Loucy (cell line): ENCODE measurements around the gene PEX19.

Experiments used
- H2AFZ ChIP-seq: fragments of 200-600 bp; sonication (generic); 2 replicates; pipeline ENCODE4 v1.6.0; 2016; ENCODE audit warnings: antibody characterized with exemption, mild to moderate bottlenecking, low read length, moderate library complexity
- H3F3A ChIP-seq: fragments of 200-600 bp; 2 replicates; pipeline ENCODE4 v1.6.0; 2016; ENCODE audit warnings: antibody characterized with exemption, low read depth, mild to moderate bottlenecking
- H3K27me3 ChIP-seq: fragments of 200-600 bp; sonication (generic); 2 replicates; pipeline ENCODE4 v1.6.1; 2014; ENCODE audit warnings: low read length, mild to moderate bottlenecking; ENCODE audit not compliant: insufficient read depth, poor library complexity, severe bottlenecking
- H3K36me3 ChIP-seq: fragments of 200-600 bp; sonication (generic); 2 replicates; pipeline ENCODE4 v1.6.1; 2016; ENCODE audit warnings: low read length; ENCODE audit not compliant: insufficient read depth
- H3K4me1 ChIP-seq: fragments of 200-600 bp; sonication (generic); 2 replicates; pipeline ENCODE4 v1.5.1; 2014; ENCODE audit warnings: low read length, mild to moderate bottlenecking; ENCODE audit not compliant: insufficient read depth, poor library complexity, severe bottlenecking
- H3K4me2 ChIP-seq: fragments of 200-600 bp; sonication (generic); 2 replicates; pipeline ENCODE4 v1.6.0; 2014; ENCODE audit warnings: antibody characterized with exemption, low read length, low read depth, mild to moderate bottlenecking; ENCODE audit not compliant: poor library complexity, severe bottlenecking
- H3K4me3 ChIP-seq: fragments of 200-600 bp; sonication (generic); 2 replicates; pipeline ENCODE4 v1.5.1; 2014; ENCODE audit warnings: low read length, mild to moderate bottlenecking, mixed read lengths; ENCODE audit not compliant: poor library complexity, severe bottlenecking
- H3K79me2 ChIP-seq: fragments of 200-600 bp; sonication (generic); 2 replicates; pipeline ENCODE4 v1.6.1; 2014; ENCODE audit warnings: low read length; ENCODE audit not compliant: insufficient read depth
- H3K9ac ChIP-seq: fragments of 200-600 bp; sonication (generic); 2 replicates; pipeline ENCODE4 v1.6.0; 2014; ENCODE audit warnings: mild to moderate bottlenecking, low read depth, low read length, moderate library complexity; ENCODE audit not compliant: poor library complexity, severe bottlenecking
- H3K9me2 ChIP-seq: fragments of 200-600 bp; sonication (generic); replicated peaks from 2 replicates; pipeline ENCODE4 v1.6.1; 2016; ENCODE audit warnings: low read depth, low read length, mixed read lengths
- H3K9me3 ChIP-seq: fragments of 200-600 bp; sonication (generic); 2 replicates; pipeline ENCODE4 v1.6.1; 2014; ENCODE audit warnings: mild to moderate bottlenecking, antibody characterized with exemption, low read length, low read depth; ENCODE audit not compliant: insufficient read depth
- H4K20me1 ChIP-seq: fragments of 200-600 bp; sonication (generic); 2 replicates; pipeline ENCODE4 v1.6.0; 2014; ENCODE audit warnings: antibody characterized with exemption, low read length, mild to moderate bottlenecking; ENCODE audit not compliant: insufficient read depth, poor library complexity, severe bottlenecking
- EZH2phosphoT487 ChIP-seq: fragments of 200-600 bp; IDR thresholded peaks from 2 replicates; pipeline ENCODE4 v1.6.1; 2018; ENCODE audit warnings: antibody characterized with exemption, mild to moderate bottlenecking, moderate library complexity, borderline replicate concordance
- TF ChIP-seq, protein P1 (sequence below): fragments of 200-600 bp; sonication (generic); conservative IDR thresholded peaks from 2 replicates; pipeline ENCODE4 v1.5.1; 2014; ENCODE audit warnings: mild to moderate bottlenecking, antibody characterized with exemption, low read length

PEX19 gene

GRCh38 chr1:160300173-160300572, 15.2 kb upstream of the PEX19 start:
- Histone ChIP-seq H3K4me3 (no peak overlapping the region), H3K79me2 (no peaks in the 10 kb centered on the region), H3K9me3 (no peaks in the 10 kb centered on the region), H3K9ac (no peak overlapping the region), H3K27me3 (no peaks in the 10 kb centered on the region), H3F3A (no peaks in the 10 kb centered on the region), H3K4me2 (no peak overlapping the region), H3K36me3 (peaks cover 80% of the 10 kb centered on the region), H2AFZ (no peak overlapping the region), H3K9me2 (no peaks in the 10 kb centered on the region), H3K4me1 (no peaks in the 10 kb centered on the region), H4K20me1 (no peaks in the 10 kb centered on the region)
- TF ChIP-seq, protein P1, sequence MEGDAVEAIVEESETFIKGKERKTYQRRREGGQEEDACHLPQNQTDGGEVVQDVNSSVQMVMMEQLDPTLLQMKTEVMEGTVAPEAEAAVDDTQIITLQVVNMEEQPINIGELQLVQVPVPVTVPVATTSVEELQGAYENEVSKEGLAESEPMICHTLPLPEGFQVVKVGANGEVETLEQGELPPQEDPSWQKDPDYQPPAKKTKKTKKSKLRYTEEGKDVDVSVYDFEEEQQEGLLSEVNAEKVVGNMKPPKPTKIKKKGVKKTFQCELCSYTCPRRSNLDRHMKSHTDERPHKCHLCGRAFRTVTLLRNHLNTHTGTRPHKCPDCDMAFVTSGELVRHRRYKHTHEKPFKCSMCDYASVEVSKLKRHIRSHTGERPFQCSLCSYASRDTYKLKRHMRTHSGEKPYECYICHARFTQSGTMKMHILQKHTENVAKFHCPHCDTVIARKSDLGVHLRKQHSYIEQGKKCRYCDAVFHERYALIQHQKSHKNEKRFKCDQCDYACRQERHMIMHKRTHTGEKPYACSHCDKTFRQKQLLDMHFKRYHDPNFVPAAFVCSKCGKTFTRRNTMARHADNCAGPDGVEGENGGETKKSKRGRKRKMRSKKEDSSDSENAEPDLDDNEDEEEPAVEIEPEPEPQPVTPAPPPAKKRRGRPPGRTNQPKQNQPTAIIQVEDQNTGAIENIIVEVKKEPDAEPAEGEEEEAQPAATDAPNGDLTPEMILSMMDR = no peak
- no peak for TF ChIP-seq EZH2phosphoT487

DNA sequence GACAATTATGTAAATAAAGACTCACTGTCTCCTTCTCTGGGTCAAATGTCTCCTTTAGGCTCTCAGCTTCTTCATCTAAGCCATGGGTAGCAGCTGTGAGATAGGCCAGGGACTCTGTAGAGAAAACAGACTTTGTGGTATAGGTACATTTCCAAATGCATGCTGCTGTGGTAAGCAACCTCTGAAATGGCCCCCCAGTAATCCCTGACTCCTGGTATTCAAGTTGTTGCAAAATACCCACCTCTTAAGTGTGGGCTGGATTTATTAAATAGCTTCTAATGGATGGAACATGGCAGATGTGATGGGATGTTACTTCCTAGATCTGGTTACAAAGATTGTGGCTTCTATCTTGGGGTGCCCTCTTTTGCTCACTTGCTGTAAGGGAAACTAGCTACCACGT, 11.1 kb upstream of the PEX19 start:
- Histone ChIP-seq H2AFZ (no peak overlapping the region), H4K20me1 (no peaks in the 10 kb centered on the region), H3K9me2 (no peaks in the 10 kb centered on the region), H3K36me3 (peaks cover 96% of the 10 kb centered on the region), H3K4me3 (no peak overlapping the region), H3K9ac (no peak overlapping the region), H3K9me3 (no peaks in the 10 kb centered on the region), H3K79me2 (no peaks in the 10 kb centered on the region), H3F3A (no peaks in the 10 kb centered on the region), H3K4me1 (no peaks in the 10 kb centered on the region), H3K4me2 (no peak overlapping the region), H3K27me3 (no peaks in the 10 kb centered on the region)
- TF ChIP-seq, protein P1 = no peak
- no peak for TF ChIP-seq EZH2phosphoT487

DNA sequence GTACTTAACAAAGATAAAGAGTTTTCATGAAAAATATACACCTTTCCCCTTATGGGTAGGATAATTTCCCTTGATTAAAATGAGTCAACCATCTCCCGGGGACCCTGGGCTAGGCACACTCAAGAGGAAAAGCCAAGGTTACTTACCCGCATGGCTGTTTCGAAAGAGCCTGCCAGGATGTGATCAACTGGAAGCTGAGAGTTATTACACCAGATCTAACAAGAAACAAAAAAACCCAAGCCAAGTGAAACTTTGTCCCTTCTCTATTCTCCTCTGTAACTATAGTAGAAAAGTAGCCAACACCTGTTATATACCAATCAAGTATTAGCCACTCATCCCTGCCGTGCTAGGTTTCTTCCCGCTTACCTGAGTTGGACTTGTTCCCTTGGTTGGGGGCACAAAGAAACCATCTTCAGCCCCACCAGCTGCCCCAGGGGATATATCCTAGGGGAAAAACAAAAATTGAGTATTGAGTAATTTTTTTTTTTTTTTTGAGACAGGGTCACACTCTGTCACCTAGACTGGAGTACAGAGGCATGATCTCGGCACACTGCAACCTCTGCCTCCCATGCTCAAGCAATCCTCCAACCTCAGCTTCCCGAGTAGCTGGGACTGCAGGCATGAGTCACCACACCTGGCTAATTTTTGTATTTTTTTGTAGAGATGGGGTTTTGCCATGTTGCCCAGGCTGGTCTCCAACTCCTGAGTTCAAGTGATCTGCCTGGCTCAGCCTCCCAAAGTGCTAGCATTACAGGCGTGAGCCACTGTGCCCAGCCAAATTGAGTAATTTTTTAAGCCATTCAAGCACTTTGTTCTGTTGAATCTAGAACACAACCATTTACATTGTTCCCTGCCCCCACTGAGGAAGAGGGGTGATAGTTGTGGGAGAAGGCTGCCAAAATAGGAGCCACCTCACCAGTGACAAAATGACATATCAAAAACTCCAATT, 8.4 kb upstream of the PEX19 start:
- no peaks in the 10 kb centered on the region for H4K20me1 ChIP-seq
- H3K79me2 ChIP-seq = no peaks in the 10 kb centered on the region
- no peak overlapping the region for H3K4me3 ChIP-seq
- no peak overlapping the region for H3K4me2 ChIP-seq
- H3K27me3 ChIP-seq = no peaks in the 10 kb centered on the region
- no peak overlapping the region for H3K9ac ChIP-seq
- no peak overlapping the region for H2AFZ ChIP-seq
- peaks cover 93% of the 10 kb centered on the region for H3K36me3 ChIP-seq
- no peak for TF ChIP-seq EZH2phosphoT487
- TF ChIP-seq, protein P1 = no peak
- no peaks in the 10 kb centered on the region for H3F3A ChIP-seq
- H3K9me2 ChIP-seq = no peaks in the 10 kb centered on the region
- no peaks in the 10 kb centered on the region for H3K9me3 ChIP-seq
- no peaks in the 10 kb centered on the region for H3K4me1 ChIP-seq
